ENCODE measurements around the gene AKAP1. TPM values are rescaled to one million over a fixed set of nuclear protein-coding genes. Genes with fewer than 3 reads are reported as not detected.

AKAP1 gene
- total and polyA plus RNA-seq, 2 experiments from 2014 or later = 8.6 to 10.7 TPM

GRCh38 chr17:57114085-57114673 lies 29.1 kb downstream of the AKAP1 start:
- Histone ChIP-seq H3K27me3 (replicated peaks; ENCODE audit: insufficient read depth) (no peaks in the 10 kb centered on the region), H3K4me1 (ENCODE audit: insufficient read depth) (no peaks in the 10 kb centered on the region), H3K79me2 (ENCODE audit: insufficient read depth) (no peaks in the 10 kb centered on the region), H3K9me3 (ENCODE audit: low read depth) (no peaks in the 10 kb centered on the region), H3K4me2 (ENCODE audit: unreplicated experiment) (no peak overlapping the region), H4K20me1 (ENCODE audit: insufficient read depth) (no peaks in the 10 kb centered on the region), H3K9me2 (ENCODE audit: insufficient read depth) (no peaks in the 10 kb centered on the region), H3K36me3 (ENCODE audit: low read depth) (no peaks in the 10 kb centered on the region), H2AFZ (no peak overlapping the region), H3F3A (ENCODE audit: insufficient read depth) (no peaks in the 10 kb centered on the region), H3K4me3 (no peak overlapping the region), H3K27ac (no peak overlapping the region), H3K9ac (no peak overlapping the region)
- in situ Hi-C loops (cut with MboI) = no loop called here
- 85 to 86% methylated on average over 12 to 13 of the region's 13 CpGs for WGBS, 2 experiments (ENCODE audit: low coverage in 1 of 2, low lambda C conversion rate in 2 of 2, missing lambda C conversion rate in 2 of 2)
- TF ChIP-seq EZH2 (IDR thresholded peaks at IDR 0.05; ENCODE audit: insufficient read depth, poor library complexity, severe bottlenecking) (no peak), EZH2phosphoT487 (IDR thresholded peaks at IDR 0.05; ENCODE audit: insufficient read depth, low read depth) (no peak)
- DNase-seq = peak; percentile 28

- Histone ChIP-seq H4K20me1 (ENCODE audit: insufficient read depth) (no peaks in the 10 kb centered on the region), H3F3A (ENCODE audit: insufficient read depth) (no peaks in the 10 kb centered on the region), H2AFZ (no peak overlapping the region), H3K79me2 (ENCODE audit: insufficient read depth) (no peaks in the 10 kb centered on the region), H3K9me2 (ENCODE audit: insufficient read depth) (no peaks in the 10 kb centered on the region), H3K36me3 (ENCODE audit: low read depth) (no peaks in the 10 kb centered on the region), H3K4me2 (ENCODE audit: unreplicated experiment) (no peak overlapping the region), H3K4me1 (ENCODE audit: insufficient read depth) (no peaks in the 10 kb centered on the region), H3K9me3 (ENCODE audit: low read depth) (no peaks in the 10 kb centered on the region), H3K27me3 (replicated peaks; ENCODE audit: insufficient read depth) (no peaks in the 10 kb centered on the region), H3K9ac (no peak overlapping the region), H3K27ac (no peak overlapping the region), H3K4me3 (no peak overlapping the region)
- no peak for TF ChIP-seq EZH2phosphoT487 (IDR thresholded peaks at IDR 0.05; ENCODE audit: insufficient read depth, low read depth)
- no peak for DNase-seq
- in situ Hi-C loops (cut with MboI) = no loop called here
- 83 to 86% methylated on average over 4 of the region's 4 CpGs for WGBS, 2 experiments (ENCODE audit: low coverage in 1 of 2, low lambda C conversion rate in 2 of 2, missing lambda C conversion rate in 2 of 2)
Measured at GRCh38 chr17:57115377-57115776, 30.3 kb downstream of the AKAP1 start.

GRCh38 chr17:57115916-57116315 lies 30.9 kb downstream of the AKAP1 start:
- in situ Hi-C loops (cut with MboI) = no loop called here
- H3K27me3 ChIP-seq (replicated peaks; ENCODE audit: insufficient read depth) = no peaks in the 10 kb centered on the region
- no peaks in the 10 kb centered on the region for H4K20me1 ChIP-seq (ENCODE audit: insufficient read depth)
- DNase-seq = no peak
- no peak overlapping the region for H3K4me3 ChIP-seq
- no peak overlapping the region for H3K4me2 ChIP-seq (ENCODE audit: unreplicated experiment)
- H3K9me2 ChIP-seq (ENCODE audit: insufficient read depth) = no peaks in the 10 kb centered on the region
- no peak overlapping the region for H2AFZ ChIP-seq
- H3K4me1 ChIP-seq (ENCODE audit: insufficient read depth) = no peaks in the 10 kb centered on the region
- H3K79me2 ChIP-seq (ENCODE audit: insufficient read depth) = no peaks in the 10 kb centered on the region
- H3K9ac ChIP-seq = no peak overlapping the region
- TF ChIP-seq EZH2phosphoT487 (IDR thresholded peaks at IDR 0.05; ENCODE audit: insufficient read depth, low read depth) (no peak), EZH2 (IDR thresholded peaks at IDR 0.05; ENCODE audit: insufficient read depth, poor library complexity, severe bottlenecking) (no peak)
- no peaks in the 10 kb centered on the region for H3K36me3 ChIP-seq (ENCODE audit: low read depth)
- 97 to 98% methylated on average over 20 to 21 of the region's 21 CpGs for WGBS, 2 experiments (ENCODE audit: low coverage in 1 of 2, low lambda C conversion rate in 2 of 2, missing lambda C conversion rate in 2 of 2)
- no peak overlapping the region for H3K27ac ChIP-seq
- no peaks in the 10 kb centered on the region for H3F3A ChIP-seq (ENCODE audit: insufficient read depth)
- H3K9me3 ChIP-seq (ENCODE audit: low read depth) = no peaks in the 10 kb centered on the region

- Histone ChIP-seq H3K27ac (no peak overlapping the region), H3K9me3 (ENCODE audit: low read depth) (no peaks in the 10 kb centered on the region), H3K4me3 (no peak overlapping the region), H4K20me1 (ENCODE audit: insufficient read depth) (no peaks in the 10 kb centered on the region), H2AFZ (no peak overlapping the region), H3K27me3 (replicated peaks; ENCODE audit: insufficient read depth) (no peaks in the 10 kb centered on the region), H3K36me3 (ENCODE audit: low read depth) (no peaks in the 10 kb centered on the region), H3K79me2 (ENCODE audit: insufficient read depth) (no peaks in the 10 kb centered on the region), H3K9me2 (ENCODE audit: insufficient read depth) (no peaks in the 10 kb centered on the region), H3K9ac (no peak overlapping the region), H3F3A (ENCODE audit: insufficient read depth) (no peaks in the 10 kb centered on the region), H3K4me2 (ENCODE audit: unreplicated experiment) (no peak overlapping the region), H3K4me1 (ENCODE audit: insufficient read depth) (no peaks in the 10 kb centered on the region)
- TF ChIP-seq EZH2 (IDR thresholded peaks at IDR 0.05; ENCODE audit: insufficient read depth, poor library complexity, severe bottlenecking) = no peak
- TF ChIP-seq EZH2phosphoT487 (IDR thresholded peaks at IDR 0.05; ENCODE audit: insufficient read depth, low read depth) = no peak
- 98 to 100% methylated on average over 4 of the region's 4 CpGs for WGBS, 2 experiments (ENCODE audit: low coverage in 1 of 2, low lambda C conversion rate in 2 of 2, missing lambda C conversion rate in 2 of 2)
- no peak for DNase-seq
- in situ Hi-C loops (cut with MboI) = no loop called here
Measured at GRCh38 chr17:57117798-57118197, 32.8 kb downstream of the AKAP1 start.

- H3K9me2 ChIP-seq (ENCODE audit: insufficient read depth) = no peaks in the 10 kb centered on the region
- TF ChIP-seq EZH2phosphoT487 (IDR thresholded peaks at IDR 0.05; ENCODE audit: insufficient read depth, low read depth) = no peak
- no peak for TF ChIP-seq EZH2 (IDR thresholded peaks at IDR 0.05; ENCODE audit: insufficient read depth, poor library complexity, severe bottlenecking)
- H3K36me3 ChIP-seq (ENCODE audit: low read depth) = no peaks in the 10 kb centered on the region
- no peak overlapping the region for H2AFZ ChIP-seq
- H3F3A ChIP-seq (ENCODE audit: insufficient read depth) = no peaks in the 10 kb centered on the region
- DNase-seq = no peak
- H3K4me1 ChIP-seq (ENCODE audit: insufficient read depth) = no peaks in the 10 kb centered on the region
- no peak overlapping the region for H3K4me3 ChIP-seq
- no peaks in the 10 kb centered on the region for H4K20me1 ChIP-seq (ENCODE audit: insufficient read depth)
- H3K27me3 ChIP-seq (replicated peaks; ENCODE audit: insufficient read depth) = no peaks in the 10 kb centered on the region
- H3K9me3 ChIP-seq (ENCODE audit: low read depth) = no peaks in the 10 kb centered on the region
- H3K4me2 ChIP-seq (ENCODE audit: unreplicated experiment) = no peak overlapping the region
- H3K79me2 ChIP-seq (ENCODE audit: insufficient read depth) = no peaks in the 10 kb centered on the region
- no peak overlapping the region for H3K27ac ChIP-seq
- in situ Hi-C loops (cut with MboI) = no loop called here
- no peak overlapping the region for H3K9ac ChIP-seq
Measured at GRCh38 chr17:57120814-57121213, 35.8 kb downstream of the AKAP1 start.
